ENCODE measurements around the gene PARVG. TPM values are rescaled to one million over a fixed set of nuclear protein-coding genes. Genes with fewer than 3 reads are reported as not detected.

Gene PARVG
- total RNA-seq, 1 experiment from 2014 or later, result 1.3 TPM

DNA sequence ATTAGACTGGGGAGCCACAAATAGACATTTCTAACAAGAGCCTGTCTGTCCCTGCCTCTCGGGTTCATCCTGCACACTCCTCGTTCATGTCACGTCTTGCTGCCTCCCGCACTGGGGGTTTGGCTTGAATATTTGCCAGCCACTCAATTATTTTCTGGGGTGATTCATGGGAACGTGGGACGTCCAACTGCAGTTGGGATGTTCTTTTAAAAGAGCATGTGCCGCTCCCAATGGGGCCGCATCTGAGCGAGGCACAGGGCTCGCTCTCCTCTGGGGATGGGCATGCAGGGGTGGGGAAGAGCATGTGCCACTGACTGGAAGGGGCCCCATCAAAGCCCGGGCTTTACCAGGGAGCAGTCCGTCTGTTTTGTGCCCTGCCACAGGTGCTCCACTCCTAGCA is 43.4 kb downstream of the PARVG start:
- Histone ChIP-seq H3K4ac (ENCODE audit: low read depth, low read length) (no peak overlapping the region), H2AFZ (ENCODE audit: low read length) (no peak overlapping the region), H3K14ac (ENCODE audit: insufficient read depth, low read length) (no peak overlapping the region), H3K23me2 (ENCODE audit: insufficient read length, low read depth, low read length, poor library complexity, severe bottlenecking) (no peaks in the 10 kb centered on the region), H3K23ac (ENCODE audit: insufficient read length, low read depth, low read length) (no peak overlapping the region), H3K27ac (ENCODE audit: insufficient read length, low read depth, low read length) (no peak overlapping the region), H3K79me1 (ENCODE audit: insufficient read depth, low read depth, low read length, poor library complexity, severe bottlenecking) (no peaks in the 10 kb centered on the region), H3K9ac (ENCODE audit: extremely low read depth, insufficient read length, low read length) (no peak overlapping the region), H3T11ph (ENCODE audit: low read length) (no peak overlapping the region), H4K20me1 (ENCODE audit: control insufficient read depth, insufficient read depth, insufficient read length) (peaks cover 5% of the 10 kb centered on the region), H3K27me3 (ENCODE audit: insufficient read depth, low read length) (no peaks in the 10 kb centered on the region), H2BK12ac (ENCODE audit: insufficient read length, low read depth, low read length) (no peak overlapping the region), H2BK15ac (ENCODE audit: low read depth, low read length) (no peak overlapping the region), H3K4me2 (ENCODE audit: insufficient read depth, insufficient read length, low read length) (no peak overlapping the region), H2BK120ac (ENCODE audit: low read depth, low read length, poor library complexity, severe bottlenecking) (no peak overlapping the region), H3K4me1 (ENCODE audit: insufficient read depth, low read length) (no peaks in the 10 kb centered on the region), H4K8ac (replicated peaks; ENCODE audit: insufficient read length, low read depth, low read length) (no peak overlapping the region), H3K9me3 (ENCODE audit: control insufficient read depth, low read depth, low read length) (no peaks in the 10 kb centered on the region), H3K79me2 (ENCODE audit: insufficient read depth, low read length) (no peaks in the 10 kb centered on the region), H4K91ac (ENCODE audit: insufficient read length, low read depth, low read length) (no peak overlapping the region), H4K5ac (ENCODE audit: insufficient read length, low read depth, low read length) (no peak overlapping the region), H3K56ac (ENCODE audit: insufficient read length, low read depth, low read length) (no peak overlapping the region), H2BK5ac (ENCODE audit: insufficient read length, low read length) (no peak overlapping the region), H2AK5ac (ENCODE audit: insufficient read length, low read length) (no peak overlapping the region), H3K18ac (ENCODE audit: insufficient read length, low read depth, low read length) (no peak overlapping the region), H2BK20ac (ENCODE audit: low read depth, low read length, poor library complexity, severe bottlenecking) (no peak overlapping the region)
- Mint-ChIP-seq H3K4me1 (no peaks in the 10 kb centered on the region), H3K9me3 (peaks cover 15 to 17% of the 10 kb centered on the region in 2 experiments), H3K36me3 (ENCODE audit: insufficient read depth in 1 of 3, low read depth in 3 of 3) (peaks cover 0 to 9% (median 0%) of the 10 kb centered on the region in 3 experiments; a peak in 2 of 7 replicates), H3K4me3 (no peak overlapping the region), H3K27me3 (ENCODE audit: low read depth) (peaks cover 14% of the 10 kb centered on the region), H3K27ac (no peak overlapping the region)
- DNase-seq, result no peak
- no CpG with 5 or more reads among the region's 12 CpGs for WGBS (ENCODE audit: extremely low coverage, insufficient read length, low lambda C conversion rate)
- TF ChIP-seq, protein P1, sequence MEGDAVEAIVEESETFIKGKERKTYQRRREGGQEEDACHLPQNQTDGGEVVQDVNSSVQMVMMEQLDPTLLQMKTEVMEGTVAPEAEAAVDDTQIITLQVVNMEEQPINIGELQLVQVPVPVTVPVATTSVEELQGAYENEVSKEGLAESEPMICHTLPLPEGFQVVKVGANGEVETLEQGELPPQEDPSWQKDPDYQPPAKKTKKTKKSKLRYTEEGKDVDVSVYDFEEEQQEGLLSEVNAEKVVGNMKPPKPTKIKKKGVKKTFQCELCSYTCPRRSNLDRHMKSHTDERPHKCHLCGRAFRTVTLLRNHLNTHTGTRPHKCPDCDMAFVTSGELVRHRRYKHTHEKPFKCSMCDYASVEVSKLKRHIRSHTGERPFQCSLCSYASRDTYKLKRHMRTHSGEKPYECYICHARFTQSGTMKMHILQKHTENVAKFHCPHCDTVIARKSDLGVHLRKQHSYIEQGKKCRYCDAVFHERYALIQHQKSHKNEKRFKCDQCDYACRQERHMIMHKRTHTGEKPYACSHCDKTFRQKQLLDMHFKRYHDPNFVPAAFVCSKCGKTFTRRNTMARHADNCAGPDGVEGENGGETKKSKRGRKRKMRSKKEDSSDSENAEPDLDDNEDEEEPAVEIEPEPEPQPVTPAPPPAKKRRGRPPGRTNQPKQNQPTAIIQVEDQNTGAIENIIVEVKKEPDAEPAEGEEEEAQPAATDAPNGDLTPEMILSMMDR (conservative IDR thresholded peaks at IDR 0.05), result no peak

Measured in H9 (cell line).